K562 (cell line): ENCODE results near the gene DBP. TPM values are rescaled to one million over a fixed set of nuclear protein-coding genes. Genes with fewer than 3 reads are reported as not detected.

Source experiments
- ARID2 ChIP-seq: fragments of 450-650 bp; IDR thresholded peaks from 2 replicates; pipeline ENCODE4 v1.6.1; 2017; ENCODE audit warnings: antibody characterized with exemption, mild to moderate bottlenecking
- CBFA2T2 ChIP-seq: fragments of 450-650 bp; conservative IDR thresholded peaks from 2 replicates; pipeline ENCODE4 v1.6.1; 2017; ENCODE audit warnings: mild to moderate bottlenecking
- CBX8 ChIP-seq: fragments of 200-600 bp; sonication (generic); IDR thresholded peaks from 2 replicates; pipeline ENCODE4 v1.6.1; 2012; ENCODE audit warnings: borderline replicate concordance, mixed run types, low read depth, mild to moderate bottlenecking, moderate library complexity, mixed read lengths, low read length, control low read depth, inconsistent platforms; ENCODE audit not compliant: poor library complexity, severe bottlenecking; ENCODE audit errors: extremely low read depth
- MAFF ChIP-seq: IDR thresholded peaks from 2 replicates; pipeline ENCODE4 v1.6.1; 2012; ENCODE audit warnings: low read length, improper control_type of control experiment
- SP1 ChIP-seq: sonication (generic); formaldehyde crosslinking; IDR thresholded peaks from 2 replicates; pipeline ENCODE4 v1.8.1; 2022; ENCODE audit warnings: mild to moderate bottlenecking, missing genetic modification reagents
- TEAD1 ChIP-seq, 2 experiments: fragments of 450-650 bp in 1 of 2; sonication (generic) in 1 of 2; formaldehyde crosslinking; IDR thresholded peaks; 2 replicates each; pipeline versions ENCODE4 v1.4.0 to v1.8.0; 2020 to 2022; ENCODE audit warnings: mild to moderate bottlenecking in 2 of 2, missing genetic modification reagents in 1 of 2
- polyA plus RNA-seq, 8 experiments: library from polyadenylated mRNA; depleted of rRNA in 4 of 8; stranded (reverse) in 5 of 8; unstranded in 3 of 8; fragments of >200 nt; fragmentation: Nextera tagmentation in 2 of 8; fragmentation: Illumina TruSeq in 1 of 8; extraction: Ambion mirVana in 2 of 8; extraction: Trizol in 1 of 8; gene quantifications; 2 replicates each; pipeline versions ENCODE4 v1.2.1 to v1.2.3, GENCODE V29; 2011 to 2014; ENCODE audit warnings: inconsistent platforms in 1 of 8, missing spikeins in 1 of 8
- total RNA-seq, 7 experiments: library from RNA; depleted of rRNA in 6 of 7; stranded (reverse); fragments of >200 nt in 6 of 7; fragmentation: Illumina TruSeq in 2 of 7; extraction: Trizol in 2 of 7; gene quantifications; 2 replicates each; pipeline versions ENCODE4 v1.2.1 to v1.2.3, GENCODE V29; 2011 to 2021; ENCODE audit warnings: low replicate concordance in 1 of 7
- TF ChIP-seq, protein P1 (sequence below): fragments of 450-650 bp; IDR thresholded peaks from 2 replicates; pipeline ENCODE4 v1.6.1; 2016; ENCODE audit warnings: mild to moderate bottlenecking
- TF ChIP-seq, protein P2 (sequence below): fragments of 450-650 bp; IDR thresholded peaks from 2 replicates; pipeline ENCODE4 v1.6.1; 2016
- TF ChIP-seq, protein P3 (sequence below): fragments of 450-650 bp; IDR thresholded peaks from 2 replicates; pipeline ENCODE4 v1.6.1; 2018; ENCODE audit not compliant: partially characterized antibody
- TF ChIP-seq, protein P4 (sequence below): sonication (generic); formaldehyde crosslinking; IDR thresholded peaks from 2 replicates; pipeline ENCODE4 v1.8.0; 2022; ENCODE audit warnings: mild to moderate bottlenecking, low read depth, missing genetic modification reagents
- TF ChIP-seq, protein P5 (sequence below), 2 experiments: fragments of 150-350 bp in 1 of 2; IDR thresholded peaks; 2 replicates each; pipeline ENCODE4 v1.6.1; 2012 to 2016; ENCODE audit warnings: low read depth in 2 of 2, low read length in 2 of 2, mild to moderate bottlenecking in 1 of 2, moderate library complexity in 1 of 2

Gene DBP
- total and polyA plus RNA-seq, 9 of the 15 experiments (the other 6 are each of a cell fraction or from before 2014, with no cell fraction given) = 0.25 to 5.5 (median 1.8) TPM

DNA sequence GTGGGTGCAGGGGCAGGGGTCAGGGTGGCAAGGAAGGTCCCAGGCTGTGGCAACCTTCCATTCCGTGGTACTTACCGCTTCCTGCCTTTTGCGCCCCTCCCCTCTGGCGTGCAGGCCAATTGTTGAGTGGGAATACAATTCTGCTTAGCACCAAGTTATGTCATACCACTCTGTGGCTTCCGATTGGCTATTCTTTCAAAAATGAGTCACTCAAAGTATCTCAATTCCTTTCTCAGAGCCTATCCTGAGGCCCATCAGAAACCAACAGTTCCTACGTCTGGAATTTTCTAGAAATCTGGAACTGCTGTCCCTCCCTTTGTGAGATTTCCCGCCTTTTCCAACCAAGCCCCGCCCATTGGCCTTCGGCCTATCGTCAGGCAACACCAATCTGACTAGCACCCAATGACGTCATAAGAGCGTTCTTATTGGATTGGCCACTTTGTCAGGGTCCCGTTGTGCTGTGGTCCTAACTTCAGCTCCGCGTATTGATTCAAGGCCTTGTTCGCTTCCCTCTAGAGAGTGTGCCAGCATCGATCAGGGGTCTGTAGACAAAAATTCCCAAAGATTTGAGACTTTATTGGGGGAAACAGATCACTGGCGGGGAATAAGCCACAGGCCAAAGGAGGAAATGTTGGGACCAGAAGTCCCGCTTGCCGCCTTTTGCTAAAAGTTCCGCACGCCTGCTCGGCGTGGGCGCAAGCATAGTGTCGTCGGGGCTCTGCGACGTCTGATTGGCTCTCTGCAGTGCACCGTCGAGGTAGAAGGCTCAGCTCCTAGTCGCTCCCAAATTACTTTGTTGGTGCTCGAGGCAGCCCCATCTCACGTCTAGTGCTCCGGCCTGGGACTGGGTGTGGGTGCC lies 23.9 kb upstream of the DBP start (continued):
- TF ChIP-seq, protein P1, sequence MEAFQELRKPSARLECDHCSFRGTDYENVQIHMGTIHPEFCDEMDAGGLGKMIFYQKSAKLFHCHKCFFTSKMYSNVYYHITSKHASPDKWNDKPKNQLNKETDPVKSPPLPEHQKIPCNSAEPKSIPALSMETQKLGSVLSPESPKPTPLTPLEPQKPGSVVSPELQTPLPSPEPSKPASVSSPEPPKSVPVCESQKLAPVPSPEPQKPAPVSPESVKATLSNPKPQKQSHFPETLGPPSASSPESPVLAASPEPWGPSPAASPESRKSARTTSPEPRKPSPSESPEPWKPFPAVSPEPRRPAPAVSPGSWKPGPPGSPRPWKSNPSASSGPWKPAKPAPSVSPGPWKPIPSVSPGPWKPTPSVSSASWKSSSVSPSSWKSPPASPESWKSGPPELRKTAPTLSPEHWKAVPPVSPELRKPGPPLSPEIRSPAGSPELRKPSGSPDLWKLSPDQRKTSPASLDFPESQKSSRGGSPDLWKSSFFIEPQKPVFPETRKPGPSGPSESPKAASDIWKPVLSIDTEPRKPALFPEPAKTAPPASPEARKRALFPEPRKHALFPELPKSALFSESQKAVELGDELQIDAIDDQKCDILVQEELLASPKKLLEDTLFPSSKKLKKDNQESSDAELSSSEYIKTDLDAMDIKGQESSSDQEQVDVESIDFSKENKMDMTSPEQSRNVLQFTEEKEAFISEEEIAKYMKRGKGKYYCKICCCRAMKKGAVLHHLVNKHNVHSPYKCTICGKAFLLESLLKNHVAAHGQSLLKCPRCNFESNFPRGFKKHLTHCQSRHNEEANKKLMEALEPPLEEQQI = no peak
- TF ChIP-seq, protein P2, sequence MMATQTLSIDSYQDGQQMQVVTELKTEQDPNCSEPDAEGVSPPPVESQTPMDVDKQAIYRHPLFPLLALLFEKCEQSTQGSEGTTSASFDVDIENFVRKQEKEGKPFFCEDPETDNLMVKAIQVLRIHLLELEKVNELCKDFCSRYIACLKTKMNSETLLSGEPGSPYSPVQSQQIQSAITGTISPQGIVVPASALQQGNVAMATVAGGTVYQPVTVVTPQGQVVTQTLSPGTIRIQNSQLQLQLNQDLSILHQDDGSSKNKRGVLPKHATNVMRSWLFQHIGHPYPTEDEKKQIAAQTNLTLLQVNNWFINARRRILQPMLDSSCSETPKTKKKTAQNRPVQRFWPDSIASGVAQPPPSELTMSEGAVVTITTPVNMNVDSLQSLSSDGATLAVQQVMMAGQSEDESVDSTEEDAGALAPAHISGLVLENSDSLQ = peak; percentile 54
- TF ChIP-seq CBFA2T2 (no peak), TEAD1 (CRISPR knock-in tag; IDR thresholded peaks at IDR 0.05) (0 out of 4 replicates have a peak, but pooled peaks have one; percentile 29 to 46), MAFF (no peak), CBX8 (no peak), SP1 (CRISPR knock-in tag) (peak; percentile 91), ARID2 (no peak)
- TF ChIP-seq, protein P3, sequence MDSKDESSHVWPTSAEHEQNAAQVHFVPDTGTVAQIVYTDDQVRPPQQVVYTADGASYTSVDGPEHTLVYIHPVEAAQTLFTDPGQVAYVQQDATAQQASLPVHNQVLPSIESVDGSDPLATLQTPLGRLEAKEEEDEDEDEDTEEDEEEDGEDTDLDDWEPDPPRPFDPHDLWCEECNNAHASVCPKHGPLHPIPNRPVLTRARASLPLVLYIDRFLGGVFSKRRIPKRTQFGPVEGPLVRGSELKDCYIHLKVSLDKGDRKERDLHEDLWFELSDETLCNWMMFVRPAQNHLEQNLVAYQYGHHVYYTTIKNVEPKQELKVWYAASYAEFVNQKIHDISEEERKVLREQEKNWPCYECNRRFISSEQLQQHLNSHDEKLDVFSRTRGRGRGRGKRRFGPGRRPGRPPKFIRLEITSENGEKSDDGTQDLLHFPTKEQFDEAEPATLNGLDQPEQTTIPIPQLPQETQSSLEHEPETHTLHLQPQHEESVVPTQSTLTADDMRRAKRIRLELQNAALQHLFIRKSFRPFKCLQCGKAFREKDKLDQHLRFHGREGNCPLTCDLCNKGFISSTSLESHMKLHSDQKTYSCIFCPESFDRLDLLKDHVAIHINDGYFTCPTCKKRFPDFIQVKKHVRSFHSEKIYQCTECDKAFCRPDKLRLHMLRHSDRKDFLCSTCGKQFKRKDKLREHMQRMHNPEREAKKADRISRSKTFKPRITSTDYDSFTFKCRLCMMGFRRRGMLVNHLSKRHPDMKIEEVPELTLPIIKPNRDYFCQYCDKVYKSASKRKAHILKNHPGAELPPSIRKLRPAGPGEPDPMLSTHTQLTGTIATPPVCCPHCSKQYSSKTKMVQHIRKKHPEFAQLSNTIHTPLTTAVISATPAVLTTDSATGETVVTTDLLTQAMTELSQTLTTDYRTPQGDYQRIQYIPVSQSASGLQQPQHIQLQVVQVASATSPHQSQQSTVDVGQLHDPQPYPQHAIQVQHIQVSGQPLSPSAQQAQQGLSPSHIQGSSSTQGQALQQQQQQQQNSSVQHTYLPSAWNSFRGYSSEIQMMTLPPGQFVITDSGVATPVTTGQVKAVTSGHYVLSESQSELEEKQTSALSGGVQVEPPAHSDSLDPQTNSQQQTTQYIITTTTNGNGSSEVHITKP = peak; percentile 20
- TF ChIP-seq, protein P4, sequence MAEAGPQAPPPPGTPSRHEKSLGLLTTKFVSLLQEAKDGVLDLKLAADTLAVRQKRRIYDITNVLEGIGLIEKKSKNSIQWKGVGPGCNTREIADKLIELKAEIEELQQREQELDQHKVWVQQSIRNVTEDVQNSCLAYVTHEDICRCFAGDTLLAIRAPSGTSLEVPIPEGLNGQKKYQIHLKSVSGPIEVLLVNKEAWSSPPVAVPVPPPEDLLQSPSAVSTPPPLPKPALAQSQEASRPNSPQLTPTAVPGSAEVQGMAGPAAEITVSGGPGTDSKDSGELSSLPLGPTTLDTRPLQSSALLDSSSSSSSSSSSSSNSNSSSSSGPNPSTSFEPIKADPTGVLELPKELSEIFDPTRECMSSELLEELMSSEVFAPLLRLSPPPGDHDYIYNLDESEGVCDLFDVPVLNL (CRISPR knock-in tag) = 0 out of 2 replicates have a peak, but pooled peaks have one; percentile 49
- TF ChIP-seq, protein P5, sequence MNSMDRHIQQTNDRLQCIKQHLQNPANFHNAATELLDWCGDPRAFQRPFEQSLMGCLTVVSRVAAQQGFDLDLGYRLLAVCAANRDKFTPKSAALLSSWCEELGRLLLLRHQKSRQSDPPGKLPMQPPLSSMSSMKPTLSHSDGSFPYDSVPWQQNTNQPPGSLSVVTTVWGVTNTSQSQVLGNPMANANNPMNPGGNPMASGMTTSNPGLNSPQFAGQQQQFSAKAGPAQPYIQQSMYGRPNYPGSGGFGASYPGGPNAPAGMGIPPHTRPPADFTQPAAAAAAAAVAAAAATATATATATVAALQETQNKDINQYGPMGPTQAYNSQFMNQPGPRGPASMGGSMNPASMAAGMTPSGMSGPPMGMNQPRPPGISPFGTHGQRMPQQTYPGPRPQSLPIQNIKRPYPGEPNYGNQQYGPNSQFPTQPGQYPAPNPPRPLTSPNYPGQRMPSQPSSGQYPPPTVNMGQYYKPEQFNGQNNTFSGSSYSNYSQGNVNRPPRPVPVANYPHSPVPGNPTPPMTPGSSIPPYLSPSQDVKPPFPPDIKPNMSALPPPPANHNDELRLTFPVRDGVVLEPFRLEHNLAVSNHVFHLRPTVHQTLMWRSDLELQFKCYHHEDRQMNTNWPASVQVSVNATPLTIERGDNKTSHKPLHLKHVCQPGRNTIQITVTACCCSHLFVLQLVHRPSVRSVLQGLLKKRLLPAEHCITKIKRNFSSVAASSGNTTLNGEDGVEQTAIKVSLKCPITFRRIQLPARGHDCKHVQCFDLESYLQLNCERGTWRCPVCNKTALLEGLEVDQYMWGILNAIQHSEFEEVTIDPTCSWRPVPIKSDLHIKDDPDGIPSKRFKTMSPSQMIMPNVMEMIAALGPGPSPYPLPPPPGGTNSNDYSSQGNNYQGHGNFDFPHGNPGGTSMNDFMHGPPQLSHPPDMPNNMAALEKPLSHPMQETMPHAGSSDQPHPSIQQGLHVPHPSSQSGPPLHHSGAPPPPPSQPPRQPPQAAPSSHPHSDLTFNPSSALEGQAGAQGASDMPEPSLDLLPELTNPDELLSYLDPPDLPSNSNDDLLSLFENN (IDR thresholded peaks at IDR 0.05; ENCODE audit: low read depth in 2 of 2, low read length in 2 of 2) = no peak
